Fibroblast of skin of abdomen (primary cell): ENCODE measurements around the gene NELFB.

Experiments used
- DNase-seq: peaks from one replicate; pipeline ENCODE4 v3.0.0-alpha.2; 2013

Gene NELFB

GRCh38 chr9:137223078-137223970, 31.8 kb upstream of the NELFB start:
- peak; percentile 99 for DNase-seq

GRCh38 chr9:137224830-137225694, 30.1 kb upstream of the NELFB start, which contains the start of gene CYSRT1:
Gene CYSRT1, plus strand, starts transcription at chr9:137225174. Its CDS starts 448 bp downstream, at chr9:137225622.
- no peak for DNase-seq

GRCh38 chr9:137225699-137226331, 29.3 kb upstream of the NELFB start:
- no peak for DNase-seq

GRCh38 chr9:137226338-137227053, 28.6 kb upstream of the NELFB start:
- DNase-seq: no peak

DNA sequence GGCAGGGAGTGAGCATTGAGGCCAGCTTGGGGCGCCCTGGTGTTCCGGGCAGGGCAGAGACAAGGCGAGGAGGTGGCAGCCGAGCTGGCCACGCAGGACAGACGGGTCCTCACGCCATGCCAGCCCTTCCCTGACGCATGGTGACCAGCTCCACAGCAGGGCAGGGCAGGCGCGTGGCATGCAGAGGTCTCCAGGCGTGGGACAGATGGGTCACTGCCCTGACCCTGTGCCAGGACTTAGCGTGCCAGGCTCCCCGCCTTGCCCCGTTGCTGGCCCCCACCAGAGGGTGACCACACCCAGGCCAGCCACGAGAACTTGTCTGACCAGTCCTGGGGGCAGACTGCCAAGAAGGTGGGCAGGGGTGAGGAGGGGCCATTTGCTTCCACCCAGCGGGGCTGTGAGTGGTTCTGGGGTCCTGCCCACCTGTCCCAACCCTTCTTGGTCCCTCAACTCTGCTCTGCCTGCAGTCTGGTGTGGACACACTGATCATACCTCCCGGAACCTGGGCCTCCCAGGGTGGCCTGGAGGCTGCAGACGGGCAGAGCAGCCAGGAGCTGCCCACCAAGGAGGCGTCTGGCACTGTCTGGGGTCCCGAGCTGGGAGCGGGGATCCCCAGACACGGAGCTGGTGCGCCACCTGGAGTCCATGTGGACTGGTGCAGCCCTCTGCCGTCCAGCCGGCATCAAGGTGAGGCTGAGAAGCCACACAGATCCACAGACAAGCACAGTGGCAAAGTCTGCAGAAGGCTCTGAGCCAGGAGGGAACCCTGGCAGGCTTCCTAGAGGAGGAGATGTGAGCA, 27.9 kb upstream of the NELFB start, which contains the start of gene RNF224:
Gene RNF224, plus strand, starts transcription at position 449 of the 799 bp plus-strand sequence. CDS start 834 bp downstream, outside the sequence.
- peak; percentile 63 for DNase-seq

DNA sequence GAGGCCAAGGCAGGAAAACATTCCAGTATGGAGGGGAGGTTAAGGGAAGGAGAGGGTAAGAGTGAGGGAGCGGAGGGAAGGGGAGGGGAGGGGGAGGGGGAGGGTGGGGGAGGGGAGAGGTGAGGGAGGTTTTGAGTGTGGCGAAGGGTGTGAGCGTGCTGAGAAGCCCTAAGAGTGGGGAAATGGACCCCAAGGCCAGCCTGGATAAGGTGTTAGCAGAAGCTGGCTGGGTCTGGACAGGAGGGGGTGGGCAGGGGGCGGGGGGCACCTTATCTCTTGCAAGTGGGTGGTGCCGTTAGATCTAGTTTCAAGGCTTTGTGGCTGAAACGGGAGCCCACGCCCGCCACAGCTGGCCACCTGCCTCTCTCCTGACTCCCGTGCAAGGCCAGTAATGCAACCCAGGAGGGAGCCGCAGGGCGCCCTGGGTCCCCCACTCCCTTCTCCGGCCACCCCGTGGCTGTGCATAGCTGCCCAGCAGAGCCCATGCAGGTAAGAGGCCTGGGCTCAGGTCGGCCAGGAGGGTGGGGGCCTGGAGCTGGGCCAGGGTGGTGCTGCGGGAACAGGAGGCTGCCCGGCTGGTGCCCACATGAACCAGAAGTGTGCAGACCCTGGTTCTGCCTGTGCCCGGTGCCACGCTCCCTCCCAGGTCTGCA, 27.1 kb upstream of the NELFB start:
- DNase-seq: no peak

GRCh38 chr9:137228506-137228967, 26.6 kb upstream of the NELFB start:
- no peak for DNase-seq

DNA sequence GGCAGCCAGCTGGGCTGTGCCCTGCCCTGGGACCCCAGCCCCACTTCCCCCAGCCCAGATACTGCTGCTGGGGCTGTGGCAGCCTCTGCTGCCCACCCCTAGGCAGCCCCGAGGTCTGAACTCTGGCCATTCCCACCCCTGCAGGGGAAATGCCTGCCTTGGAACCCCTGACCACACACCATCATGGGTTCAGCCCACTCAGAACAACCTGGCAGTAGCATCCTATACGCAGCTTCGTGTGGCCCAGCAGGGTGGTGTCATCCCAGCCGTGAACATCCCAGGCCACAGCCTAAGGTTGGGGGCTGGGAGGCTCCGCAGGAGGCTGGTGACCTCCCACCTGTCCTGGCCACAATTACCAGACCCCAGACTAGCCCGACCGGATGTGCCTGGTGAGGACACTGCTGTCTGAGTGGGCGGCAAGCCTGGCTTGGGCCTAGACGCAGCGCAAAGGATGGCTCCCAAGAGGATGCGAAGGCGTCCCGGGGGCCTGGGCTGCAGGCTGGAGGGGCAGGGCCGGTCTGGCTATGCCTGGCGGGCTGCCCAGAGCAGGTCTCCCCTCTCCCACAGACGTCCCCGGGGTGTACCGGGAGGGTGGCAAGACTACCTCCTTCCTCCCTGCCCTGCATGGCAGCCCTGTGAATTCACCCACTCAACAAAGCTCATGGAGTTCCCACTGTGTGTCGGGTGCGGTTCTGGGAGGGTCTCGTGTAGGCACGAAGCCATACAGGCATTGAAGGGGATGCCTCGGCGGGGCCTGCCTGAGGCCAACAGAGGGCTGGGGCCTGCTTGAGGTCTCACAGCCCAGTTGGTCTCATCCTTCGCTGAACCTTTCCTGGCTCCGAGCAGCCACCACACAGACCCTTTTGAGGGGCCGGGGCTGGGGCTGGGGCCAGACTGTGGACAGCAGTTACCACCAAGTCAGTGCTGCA, 25.9 kb upstream of the NELFB start:
- DNase-seq: no peak

- DNase-seq: no peak
Observed at GRCh38 chr9:137229903-137230704, 25.0 kb upstream of the NELFB start.

- DNase-seq: no peak
Observed at GRCh38 chr9:137230705-137231371, 24.3 kb upstream of the NELFB start, which contains the start of gene SLC34A3. Gene SLC34A3, plus strand, starts transcription at chr9:137230901. Its CDS starts 802 bp downstream, at chr9:137231703.

GRCh38 chr9:137231372-137232039, 23.6 kb upstream of the NELFB start:
- no peak for DNase-seq

GRCh38 chr9:137232101-137232500, 23.0 kb upstream of the NELFB start:
- DNase-seq: no peak

- no peak for DNase-seq
Observed at GRCh38 chr9:137232510-137232909, 22.6 kb upstream of the NELFB start.

DNA sequence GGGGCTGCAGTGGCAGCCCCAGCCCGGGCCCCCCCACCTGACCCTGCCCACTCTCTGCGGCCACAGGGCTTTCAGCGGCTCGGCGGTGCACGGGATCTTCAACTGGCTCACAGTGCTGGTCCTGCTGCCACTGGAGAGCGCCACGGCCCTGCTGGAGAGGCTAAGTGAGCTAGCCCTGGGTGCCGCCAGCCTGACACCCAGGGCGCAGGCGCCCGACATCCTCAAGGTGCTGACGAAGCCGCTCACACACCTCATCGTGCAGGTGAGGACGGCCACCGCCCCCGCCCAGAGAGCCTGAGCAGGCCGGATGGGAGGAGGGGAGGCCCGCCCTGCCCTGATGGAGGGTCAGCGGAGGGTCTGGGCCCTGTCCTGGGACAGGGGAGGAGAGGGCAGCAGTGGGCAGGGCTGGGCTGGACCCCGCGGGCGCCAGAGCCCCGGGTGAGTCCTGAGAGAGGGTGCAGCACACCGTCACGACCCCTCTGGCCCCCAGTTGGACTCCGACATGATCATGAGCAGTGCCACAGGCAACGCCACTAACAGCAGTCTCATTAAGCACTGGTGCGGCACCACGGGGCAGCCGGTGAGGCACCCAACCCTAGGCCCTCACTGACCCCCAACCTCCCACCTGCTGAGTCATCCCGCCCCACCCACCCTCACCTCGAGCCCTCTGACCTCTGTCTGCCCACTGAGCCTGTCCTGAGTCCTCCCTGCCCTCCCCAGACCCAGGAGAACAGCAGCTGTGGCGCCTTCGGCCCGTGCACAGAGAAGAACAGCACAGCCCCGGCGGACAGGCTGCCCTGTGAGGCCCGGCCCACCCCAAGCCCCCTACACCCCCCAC, 21.8 kb upstream of the NELFB start:
- DNase-seq: no peak

DNA sequence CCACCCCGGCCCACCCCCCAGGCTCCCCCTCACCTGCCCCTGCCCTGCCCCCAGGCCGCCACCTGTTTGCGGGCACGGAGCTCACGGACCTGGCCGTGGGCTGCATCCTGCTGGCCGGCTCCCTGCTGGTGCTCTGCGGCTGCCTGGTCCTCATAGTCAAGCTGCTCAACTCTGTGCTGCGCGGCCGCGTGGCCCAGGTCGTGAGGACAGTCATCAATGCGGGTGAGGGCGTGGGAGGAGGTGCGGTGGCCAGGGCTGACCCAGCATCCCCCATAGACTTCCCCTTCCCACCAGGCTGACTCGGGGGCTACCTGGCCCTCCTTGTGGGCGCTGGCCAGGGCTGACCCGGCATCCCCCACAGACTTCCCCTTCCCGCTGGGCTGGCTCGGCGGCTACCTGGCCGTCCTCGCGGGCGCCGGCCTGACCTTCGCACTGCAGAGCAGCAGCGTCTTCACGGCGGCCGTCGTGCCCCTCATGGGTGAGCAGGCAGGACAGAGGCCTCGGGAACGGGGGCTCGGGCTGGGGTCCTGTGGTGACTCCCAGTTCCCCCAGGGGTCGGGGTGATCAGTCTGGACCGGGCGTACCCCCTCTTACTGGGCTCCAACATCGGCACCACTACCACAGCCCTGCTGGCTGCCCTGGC, 21.0 kb upstream of the NELFB start:
- no peak for DNase-seq
